Endodermal cell (in vitro differentiated cells): ENCODE results near the gene TOP3B. TPM values are rescaled to one million over a fixed set of nuclear protein-coding genes. Genes with fewer than 3 reads are reported as not detected.

ENCODE experiments used
- DNase-seq: peaks from one replicate; pipeline ENCODE4 v3.0.0-alpha.2; 2017
- H3K27ac ChIP-seq: 2 replicates; pipeline ENCODE4 v1.5.1; 2013; ENCODE audit warnings: mild to moderate bottlenecking, low read depth, low read length, moderate library complexity
- H3K27me3 ChIP-seq: 2 replicates; pipeline ENCODE4 v1.6.1; 2013; ENCODE audit warnings: mild to moderate bottlenecking, low read length, moderate library complexity; ENCODE audit not compliant: insufficient read depth, control insufficient read depth, poor library complexity, severe bottlenecking
- H3K36me3 ChIP-seq: 2 replicates; pipeline ENCODE4 v1.7.0; 2013; ENCODE audit warnings: mild to moderate bottlenecking, low read length, moderate library complexity; ENCODE audit not compliant: control insufficient read depth, insufficient read depth
- H3K4me1 ChIP-seq: one replicate; pipeline ENCODE4 v1.7.0; 2013; ENCODE audit warnings: low read length; ENCODE audit not compliant: control insufficient read depth, insufficient read depth
- H3K4me3 ChIP-seq: 2 replicates; pipeline ENCODE4 v1.5.1; 2013; ENCODE audit warnings: mild to moderate bottlenecking, low read length, moderate library complexity
- H3K9ac ChIP-seq: 2 replicates; pipeline ENCODE4 v1.6.1; 2013; ENCODE audit warnings: mild to moderate bottlenecking, low read length, moderate library complexity; ENCODE audit not compliant: poor library complexity, severe bottlenecking; ENCODE audit errors: extremely low read depth
- H3K9me3 ChIP-seq: 2 replicates; pipeline ENCODE4 v1.6.1; 2013; ENCODE audit warnings: mild to moderate bottlenecking, low read length, moderate library complexity; ENCODE audit not compliant: control insufficient read depth
- H3K27ac Mint-ChIP-seq: 2 replicates; pipeline ENCODE4 v1.8.0; 2020; ENCODE audit warnings: mixed read lengths
- H3K27me3 Mint-ChIP-seq: 2 replicates; pipeline ENCODE4 v1.8.0; 2021; ENCODE audit warnings: mild to moderate bottlenecking, mixed read lengths; ENCODE audit not compliant: insufficient read depth
- H3K36me3 Mint-ChIP-seq: 2 replicates; pipeline ENCODE4 v1.8.0; 2020; ENCODE audit warnings: low read depth, mixed read lengths
- H3K4me1 Mint-ChIP-seq: 2 replicates; pipeline ENCODE4 v1.8.0; 2020; ENCODE audit warnings: mixed read lengths
- H3K4me3 Mint-ChIP-seq: 2 replicates; pipeline ENCODE4 v1.8.0; 2020; ENCODE audit warnings: mild to moderate bottlenecking, moderate library complexity, mixed read lengths
- H3K9me3 Mint-ChIP-seq: 2 replicates; pipeline ENCODE4 v1.8.0; 2020; ENCODE audit warnings: mild to moderate bottlenecking, mixed read lengths
- WGBS, 2 experiments: methylation state at CpG; one replicate each; pipeline versions ENCODE4 v1.1.5 to v1.1.7; 2013; ENCODE audit warnings: missing lambda C conversion rate in 2 of 2, mixed read lengths in 1 of 2; ENCODE audit not compliant: insufficient coverage in 1 of 2, insufficient read length in 1 of 2; 5-methylcytosine and 5-hydroxymethylcytosine counted together
- total RNA-seq, 2 donors: library from RNA; stranded (reverse); fragmentation: NEBNext Ultra II Directional in 1 of 2; extraction: Animal tissue kit (Norgen Biotek cat#: 25700) in 1 of 2; gene quantifications; 2 replicates in 1 of 2; 3 replicates in 1 of 2; pipeline ENCODE4 v1.2.1, GENCODE V29; 2021
- TF ChIP-seq, protein P1 (sequence below): fragments of 200-600 bp; sonication (generic); conservative IDR thresholded peaks from 2 replicates; pipeline ENCODE4 v1.5.0; 2021; ENCODE audit warnings: antibody characterized with exemption, mild to moderate bottlenecking

The TOP3B gene
- total RNA-seq, 2 donors from 2014 or later = 68.8 to 71.9 TPM

DNA sequence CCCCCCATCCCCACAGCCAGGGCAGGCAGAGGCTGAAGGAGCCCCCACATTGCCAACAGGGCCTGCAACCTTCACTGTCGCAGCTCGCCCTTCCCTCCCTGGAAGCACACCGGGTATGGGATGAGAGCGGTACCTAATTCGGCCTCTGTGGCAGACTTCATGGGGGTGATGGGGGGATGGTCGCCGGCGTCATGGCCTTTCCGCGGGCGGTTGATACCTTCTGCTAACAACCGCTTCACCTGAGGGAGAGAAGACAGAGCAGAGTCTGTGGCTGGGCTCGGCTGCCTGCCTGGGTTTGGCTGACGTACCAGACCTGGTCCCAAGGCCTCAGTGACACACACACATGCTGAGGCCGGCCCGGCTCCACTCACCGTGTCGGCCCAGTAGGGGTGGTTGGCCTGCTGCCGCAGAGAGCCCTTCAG lies 18.8 kb downstream of the TOP3B start:
- no peaks in the 10 kb centered on the region for H3K27me3 ChIP-seq
- H3K4me1 ChIP-seq = no peaks in the 10 kb centered on the region
- Mint-ChIP-seq H3K9me3 (peaks cover 3% of the 10 kb centered on the region), H3K36me3 (peaks cover 76% of the 10 kb centered on the region), H3K27ac (no peak overlapping the region), H3K4me1 (no peaks in the 10 kb centered on the region), H3K4me3 (no peak overlapping the region), H3K27me3 (no peaks in the 10 kb centered on the region)
- 95 to 96% methylated on average over 14 to 19 of the region's 19 CpGs for WGBS, 2 experiments
- no peaks in the 10 kb centered on the region for H3K9me3 ChIP-seq
- peak; percentile 38 for DNase-seq
- TF ChIP-seq, protein P1, sequence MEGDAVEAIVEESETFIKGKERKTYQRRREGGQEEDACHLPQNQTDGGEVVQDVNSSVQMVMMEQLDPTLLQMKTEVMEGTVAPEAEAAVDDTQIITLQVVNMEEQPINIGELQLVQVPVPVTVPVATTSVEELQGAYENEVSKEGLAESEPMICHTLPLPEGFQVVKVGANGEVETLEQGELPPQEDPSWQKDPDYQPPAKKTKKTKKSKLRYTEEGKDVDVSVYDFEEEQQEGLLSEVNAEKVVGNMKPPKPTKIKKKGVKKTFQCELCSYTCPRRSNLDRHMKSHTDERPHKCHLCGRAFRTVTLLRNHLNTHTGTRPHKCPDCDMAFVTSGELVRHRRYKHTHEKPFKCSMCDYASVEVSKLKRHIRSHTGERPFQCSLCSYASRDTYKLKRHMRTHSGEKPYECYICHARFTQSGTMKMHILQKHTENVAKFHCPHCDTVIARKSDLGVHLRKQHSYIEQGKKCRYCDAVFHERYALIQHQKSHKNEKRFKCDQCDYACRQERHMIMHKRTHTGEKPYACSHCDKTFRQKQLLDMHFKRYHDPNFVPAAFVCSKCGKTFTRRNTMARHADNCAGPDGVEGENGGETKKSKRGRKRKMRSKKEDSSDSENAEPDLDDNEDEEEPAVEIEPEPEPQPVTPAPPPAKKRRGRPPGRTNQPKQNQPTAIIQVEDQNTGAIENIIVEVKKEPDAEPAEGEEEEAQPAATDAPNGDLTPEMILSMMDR = no peak
- no peak overlapping the region for H3K9ac ChIP-seq
- H3K36me3 ChIP-seq = peaks cover 77% of the 10 kb centered on the region
- no peak overlapping the region for H3K27ac ChIP-seq
- no peak overlapping the region for H3K4me3 ChIP-seq

DNA sequence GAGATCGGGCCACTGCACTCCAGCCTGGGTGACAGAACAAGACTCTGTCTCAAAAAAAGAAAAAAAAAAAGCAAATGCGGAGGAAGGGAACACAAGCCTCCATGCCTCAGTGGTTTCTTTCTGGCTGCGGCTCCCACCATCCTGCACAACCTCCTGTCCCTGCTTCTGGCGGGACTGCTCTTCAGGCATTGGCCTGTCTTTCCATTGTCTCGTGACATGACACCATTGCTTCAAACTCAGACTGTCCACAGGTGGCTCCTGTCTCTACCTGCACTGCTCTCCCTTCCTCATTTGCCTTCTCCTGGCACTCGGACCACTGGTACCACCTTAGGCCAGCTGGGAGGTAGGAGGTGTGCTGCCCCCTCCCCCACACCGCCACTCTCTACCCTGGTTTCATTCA lies 19.3 kb downstream of the TOP3B start:
- H3K36me3 ChIP-seq = peaks cover 76% of the 10 kb centered on the region
- Mint-ChIP-seq H3K4me3 (no peak overlapping the region), H3K36me3 (peaks cover 73% of the 10 kb centered on the region), H3K4me1 (no peaks in the 10 kb centered on the region), H3K27ac (no peak overlapping the region), H3K27me3 (no peaks in the 10 kb centered on the region), H3K9me3 (peaks cover 3% of the 10 kb centered on the region)
- TF ChIP-seq, protein P1 = no peak
- no peak for DNase-seq
- H3K4me3 ChIP-seq = no peak overlapping the region
- WGBS, 2 experiments = 92 to 95% methylated on average over 4 to 7 of the region's 7 CpGs
- no peaks in the 10 kb centered on the region for H3K27me3 ChIP-seq
- no peaks in the 10 kb centered on the region for H3K4me1 ChIP-seq
- H3K9me3 ChIP-seq = no peaks in the 10 kb centered on the region
- no peak overlapping the region for H3K9ac ChIP-seq
- no peak overlapping the region for H3K27ac ChIP-seq

DNA sequence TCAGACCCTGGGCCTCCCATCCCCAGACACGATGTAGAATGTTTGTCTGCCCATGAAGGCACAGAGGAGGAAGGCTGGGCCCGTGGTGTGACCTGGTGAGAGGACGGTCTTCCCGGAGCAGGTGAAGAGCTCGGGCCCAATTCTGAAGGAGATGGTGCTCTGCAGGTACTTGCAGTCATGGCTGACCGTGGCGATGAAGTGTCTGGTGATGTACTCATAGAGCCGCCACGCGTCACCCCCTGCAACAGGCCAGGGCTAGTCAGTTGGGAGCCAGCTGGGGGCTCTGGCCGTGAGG lies 20.0 kb downstream of the TOP3B start:
- Histone ChIP-seq H3K4me3 (no peak overlapping the region), H3K36me3 (peaks cover 71% of the 10 kb centered on the region), H3K4me1 (no peaks in the 10 kb centered on the region), H3K9me3 (no peaks in the 10 kb centered on the region), H3K27me3 (no peaks in the 10 kb centered on the region), H3K27ac (no peak overlapping the region), H3K9ac (no peak overlapping the region)
- Mint-ChIP-seq H3K36me3 (peaks cover 70% of the 10 kb centered on the region), H3K27ac (no peak overlapping the region), H3K27me3 (no peaks in the 10 kb centered on the region), H3K4me3 (no peak overlapping the region), H3K4me1 (no peaks in the 10 kb centered on the region), H3K9me3 (peaks cover 3% of the 10 kb centered on the region)
- TF ChIP-seq, protein P1 = no peak
- 94% methylated on average over 11 of the region's 11 CpGs for WGBS, 2 experiments
- no peak for DNase-seq
